Transverse colon (tissue), 4 donors: ENCODE measurements around the gene MGAT5B.

Source experiments
- POLR2A ChIP-seq: fragments of 450-650 bp; IDR thresholded peaks from one replicate; pipeline ENCODE4 v1.6.1; 2016; ENCODE audit warnings: antibody characterized with exemption, mild to moderate bottlenecking, moderate library complexity
- POLR2AphosphoS5 ChIP-seq, 3 donors: sonication (generic); formaldehyde crosslinking; IDR thresholded peaks; one replicate each; pipeline ENCODE4 v1.6.1; 2016; ENCODE audit warnings: antibody characterized with exemption in 3 of 3
- TF ChIP-seq, protein P1 (sequence below), 5 experiments: fragments of 200-600 bp in 3 of 5; fragments of 450-650 bp in 2 of 5; sonication (generic) in 3 of 5; IDR thresholded peaks; 1 replicate in 2 of 5; 2 replicates in 3 of 5; pipeline ENCODE4 v1.5.1; 2016 to 2017; ENCODE audit warnings: antibody characterized with exemption in 5 of 5, inconsistent platforms in 3 of 5, mild to moderate bottlenecking in 2 of 5, moderate library complexity in 1 of 5

DNA sequence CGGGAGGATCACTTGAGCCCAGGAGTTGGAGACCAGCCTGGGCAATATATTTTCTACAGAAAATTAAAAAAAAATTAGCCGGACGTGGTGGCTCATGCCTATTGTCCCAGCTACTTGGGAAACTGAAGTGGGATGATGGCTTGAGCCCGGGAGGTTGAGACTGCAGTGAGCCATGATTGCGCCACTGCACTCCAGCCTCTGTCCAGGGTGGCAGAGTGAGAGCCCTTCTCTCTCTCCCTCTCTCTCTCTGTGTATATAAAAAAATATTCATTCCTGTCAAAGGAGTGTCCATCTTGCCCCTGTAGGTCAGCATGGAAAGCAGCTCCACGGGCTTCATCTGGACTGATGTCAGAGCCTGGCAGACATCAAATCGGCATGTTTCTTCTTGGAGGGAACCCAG lies 31.2 kb downstream of the MGAT5B start:
- TF ChIP-seq, protein P1, sequence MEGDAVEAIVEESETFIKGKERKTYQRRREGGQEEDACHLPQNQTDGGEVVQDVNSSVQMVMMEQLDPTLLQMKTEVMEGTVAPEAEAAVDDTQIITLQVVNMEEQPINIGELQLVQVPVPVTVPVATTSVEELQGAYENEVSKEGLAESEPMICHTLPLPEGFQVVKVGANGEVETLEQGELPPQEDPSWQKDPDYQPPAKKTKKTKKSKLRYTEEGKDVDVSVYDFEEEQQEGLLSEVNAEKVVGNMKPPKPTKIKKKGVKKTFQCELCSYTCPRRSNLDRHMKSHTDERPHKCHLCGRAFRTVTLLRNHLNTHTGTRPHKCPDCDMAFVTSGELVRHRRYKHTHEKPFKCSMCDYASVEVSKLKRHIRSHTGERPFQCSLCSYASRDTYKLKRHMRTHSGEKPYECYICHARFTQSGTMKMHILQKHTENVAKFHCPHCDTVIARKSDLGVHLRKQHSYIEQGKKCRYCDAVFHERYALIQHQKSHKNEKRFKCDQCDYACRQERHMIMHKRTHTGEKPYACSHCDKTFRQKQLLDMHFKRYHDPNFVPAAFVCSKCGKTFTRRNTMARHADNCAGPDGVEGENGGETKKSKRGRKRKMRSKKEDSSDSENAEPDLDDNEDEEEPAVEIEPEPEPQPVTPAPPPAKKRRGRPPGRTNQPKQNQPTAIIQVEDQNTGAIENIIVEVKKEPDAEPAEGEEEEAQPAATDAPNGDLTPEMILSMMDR (IDR thresholded peaks at IDR 0.05), result no peak
- TF ChIP-seq POLR2A (no peak), POLR2AphosphoS5 (IDR thresholded peaks at IDR 0.05) (no peak)
